H1 (cell line): Measurements from ENCODE around the gene ZNF3. TPM values are rescaled to one million over a fixed set of nuclear protein-coding genes. Genes with fewer than 3 reads are reported as not detected.
A peak's percentile ranks its signal among the peaks of the same experiment; 100 is the strongest.

Experiments
- CBX5 ChIP-seq: fragments of 300-800, 300-1000 bp; sonication (generic); IDR thresholded peaks from 2 replicates; pipeline ENCODE4 v1.7.1; 2016; ENCODE audit warnings: antibody characterized with exemption, low read length, low read depth
- CEBPB ChIP-seq: IDR thresholded peaks from 2 replicates; pipeline ENCODE4 v1.6.1; 2012; ENCODE audit warnings: low read depth, low read length
- CHD1 ChIP-seq: IDR thresholded peaks from 2 replicates; pipeline ENCODE4 v1.6.1; 2012; ENCODE audit warnings: low read depth, low read length, improper control_type of control experiment
- CTBP2 ChIP-seq: IDR thresholded peaks from 2 replicates; pipeline ENCODE4 v1.7.0; 2011; ENCODE audit warnings: borderline replicate concordance, mild to moderate bottlenecking, moderate library complexity, mixed read lengths, low read length; ENCODE audit not compliant: insufficient read depth, insufficient read length
- CTCF ChIP-seq, 3 experiments: IDR thresholded peaks; 1 replicate in 2 of 3; 2 replicates in 1 of 3; pipeline versions ENCODE4 v1.5.1 to v1.6.1; 2011; ENCODE audit warnings: low read length in 3 of 3, mild to moderate bottlenecking in 3 of 3, inconsistent platforms in 2 of 3, low read depth in 1 of 3, moderate library complexity in 1 of 3; ENCODE audit not compliant: insufficient read depth in 1 of 3; ENCODE audit errors: control extremely low read depth in 1 of 3
- EGR1 ChIP-seq: IDR thresholded peaks from 2 replicates; pipeline ENCODE4 v1.6.1; 2011; ENCODE audit warnings: low read depth, low read length, borderline replicate concordance
- EP300 ChIP-seq, 2 experiments: IDR thresholded peaks; 1 replicate in 1 of 2; 2 replicates in 1 of 2; pipeline ENCODE4 v1.6.1; 2011 to 2012; ENCODE audit warnings: low read depth in 2 of 2, low read length in 2 of 2, mild to moderate bottlenecking in 2 of 2, borderline replicate concordance in 1 of 2, inconsistent platforms in 1 of 2, moderate library complexity in 1 of 2
- EZH2 ChIP-seq: fragments of 200-600 bp; sonication (generic); IDR thresholded peaks from 2 replicates; pipeline ENCODE4 v1.7.1; 2012; ENCODE audit warnings: low read depth, mild to moderate bottlenecking, moderate library complexity, low read length, inconsistent platforms; ENCODE audit not compliant: severe bottlenecking
- GABPA ChIP-seq: IDR thresholded peaks from 2 replicates; pipeline ENCODE4 v1.6.1; 2011; ENCODE audit warnings: mild to moderate bottlenecking, low read length, moderate library complexity, borderline replicate concordance; ENCODE audit not compliant: insufficient read depth
- HDAC2 ChIP-seq, 2 experiments: fragments of 300-600 bp in 1 of 2; sonication (generic) in 1 of 2; IDR thresholded peaks; 2 replicates each; pipeline ENCODE4 v1.6.1; 2011 to 2012; ENCODE audit warnings: low read depth in 2 of 2, low read length in 2 of 2, mild to moderate bottlenecking in 2 of 2, moderate library complexity in 2 of 2, borderline replicate concordance in 1 of 2, inconsistent platforms in 1 of 2
- KDM4A ChIP-seq: IDR thresholded peaks from one replicate; pipeline ENCODE4 v1.7.1; 2012; ENCODE audit warnings: low read depth, mild to moderate bottlenecking, moderate library complexity, low read length, inconsistent platforms; ENCODE audit not compliant: severe bottlenecking
- MAX ChIP-seq: IDR thresholded peaks from 2 replicates; pipeline ENCODE4 v1.6.1; 2012; ENCODE audit warnings: inconsistent platforms
- SIX5 ChIP-seq: IDR thresholded peaks from 2 replicates; pipeline ENCODE4 v1.6.1; 2011; ENCODE audit warnings: mild to moderate bottlenecking, low read depth, low read length
- TBP ChIP-seq: IDR thresholded peaks from 2 replicates; pipeline ENCODE4 v1.6.1; 2011; ENCODE audit warnings: low read depth, low read length, improper control_type of control experiment
- polyA plus RNA-seq, 7 experiments: library from polyadenylated mRNA; depleted of rRNA in 3 of 7; stranded (reverse) in 5 of 7; unstranded in 2 of 7; fragments of >200 nt in 5 of 7; fragments of 200-250 nt in 2 of 7; gene quantifications; 1 replicate in 5 of 7; 2 replicates in 1 of 7; 4 replicates in 1 of 7; pipeline versions ENCODE4 v1.2.1 to v1.2.3, GENCODE V29; 2011 to 2013; ENCODE audit warnings: missing spikeins in 2 of 7, mixed read lengths in 2 of 7
- total RNA-seq: library from RNA; stranded (reverse); fragmentation: NEBNext Ultra II Directional; extraction: Animal tissue kit (Norgen Biotek cat#: 25700); gene quantifications from 2 replicates; pipeline ENCODE4 v1.2.1, GENCODE V29; 2021

Gene ZNF3
- total and polyA plus RNA-seq, 2 of the 8 experiments (the other 6 are each of a cell fraction or from before 2014, with no cell fraction given), result 26.9 to 49.1 TPM

- TF ChIP-seq CTCF (IDR thresholded peaks at IDR 0.05; ENCODE audit: control extremely low read depth in 1 of 3, insufficient read depth in 1 of 3, low read depth in 1 of 3, low read length in 3 of 3), result no peak
- TF ChIP-seq CHD1, result no peak; the same call in 1 of the 2 replicates
- peak; percentile 98 for TF ChIP-seq MAX
- no peak for TF ChIP-seq SIX5
- no peak for TF ChIP-seq CTBP2
- peak; percentile 90 for TF ChIP-seq TBP
- TF ChIP-seq CBX5, result no peak
- TF ChIP-seq CEBPB, result no peak
- no peak for TF ChIP-seq EZH2
- 0 out of 4 replicates have a peak, but pooled peaks of 1 of the 2 experiments have one; percentile 47 for TF ChIP-seq HDAC2 (IDR thresholded peaks at IDR 0.05; ENCODE audit: borderline replicate concordance in 1 of 2, low read depth in 2 of 2, low read length in 2 of 2)
- no peak; a peak in 1 of 3 replicates for TF ChIP-seq EP300 (IDR thresholded peaks at IDR 0.05; ENCODE audit: borderline replicate concordance in 1 of 2, low read depth in 2 of 2, low read length in 2 of 2)
- TF ChIP-seq GABPA, result peak; percentile 88
- TF ChIP-seq EGR1, result peak; percentile 55; the same call in 1 of the 2 replicates
- TF ChIP-seq KDM4A, result no peak
Observed at GRCh38 chr7:100100420-100101015, 19.0 kb upstream of the ZNF3 start (continued).
